ENCODE results near the gene CARS2.

CARS2 gene

DNA sequence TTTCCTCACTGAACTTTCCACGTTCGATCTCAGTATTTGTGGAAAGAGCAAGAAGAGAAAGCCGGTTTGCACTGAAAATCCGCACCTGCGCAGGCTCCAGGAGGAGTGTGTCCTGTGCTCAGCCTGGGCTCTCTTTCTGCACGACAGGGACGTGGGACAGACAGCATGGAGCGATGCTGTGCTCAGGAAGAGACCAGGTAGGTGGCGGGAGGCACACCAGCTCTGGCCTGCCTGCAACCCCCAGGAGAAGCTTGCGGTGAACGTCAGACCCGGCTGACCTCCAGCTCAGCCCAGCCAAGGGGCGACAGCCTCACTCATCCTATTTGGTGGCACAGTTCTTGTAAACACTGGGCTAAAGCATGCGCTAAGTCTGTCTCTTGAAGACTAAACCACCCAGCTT is 54.6 kb downstream of the CARS2 start:
- DNase-seq: no peak

DNA sequence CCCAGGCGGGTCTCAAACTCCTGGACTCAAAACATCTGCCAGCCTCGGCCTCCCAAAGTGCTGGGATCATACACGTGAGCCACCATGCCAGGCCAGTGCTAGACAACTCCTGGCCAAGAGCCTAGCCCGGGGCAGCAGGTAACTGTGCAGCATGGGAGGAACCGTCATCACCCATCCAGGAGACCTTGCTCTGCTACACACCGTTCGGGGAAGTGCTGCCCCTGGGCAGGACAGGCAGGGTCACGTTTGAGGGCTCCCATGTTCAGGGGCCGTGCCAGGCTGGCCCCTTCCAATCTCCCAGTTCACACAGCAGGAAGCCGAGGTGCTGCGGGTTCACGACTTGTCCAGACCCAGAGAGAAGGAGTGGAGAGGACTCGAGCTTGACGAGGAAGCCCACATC is 55.5 kb downstream of the CARS2 start:
- no peak for DNase-seq

DNA sequence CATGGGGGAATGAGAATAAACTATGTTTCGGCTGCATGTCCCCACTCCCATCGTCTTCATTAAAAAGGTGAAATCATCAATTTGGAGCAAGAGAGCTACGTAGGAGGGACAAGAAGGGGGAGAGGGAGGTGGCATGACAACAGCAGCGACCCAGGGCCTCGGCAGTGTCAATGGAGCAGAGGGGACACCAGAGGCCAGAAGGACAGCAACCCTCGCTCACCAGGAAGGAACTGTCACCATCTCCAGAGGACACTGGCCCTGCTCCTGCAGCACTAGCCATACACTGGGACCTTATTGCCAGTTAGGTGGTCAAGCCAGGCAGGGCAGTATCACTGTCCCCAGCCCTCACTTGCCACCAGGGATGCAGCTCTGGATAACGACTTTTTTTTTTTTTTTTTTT is 56.4 kb downstream of the CARS2 start:
- no peak for DNase-seq

DNA sequence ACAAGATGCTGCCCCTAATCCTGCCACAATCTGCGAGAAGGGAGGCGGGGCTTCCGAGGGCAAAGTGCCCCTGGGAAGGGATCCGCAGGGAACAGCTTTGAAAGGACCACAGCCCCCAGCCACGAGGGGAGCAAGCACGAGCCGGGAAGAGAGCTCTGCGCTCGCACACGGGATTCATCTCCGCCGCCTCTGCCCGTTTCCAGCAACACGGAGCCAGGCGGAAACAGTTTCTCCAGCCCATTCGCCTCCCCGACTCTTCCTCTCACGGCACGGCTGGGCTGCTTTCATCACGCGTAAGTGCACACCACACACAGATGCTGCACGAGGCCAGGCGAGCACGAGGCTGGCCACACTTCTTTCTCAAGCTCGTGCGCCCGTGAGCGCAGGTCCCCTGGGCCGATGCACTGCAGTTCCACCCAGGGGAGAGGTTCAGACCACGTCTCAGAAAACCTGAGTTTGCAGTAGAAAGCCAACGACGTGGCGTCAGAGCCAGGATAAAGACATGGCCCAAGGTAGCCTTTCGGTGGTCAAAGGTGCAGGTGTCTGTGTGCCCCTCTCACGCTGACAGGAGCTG is 57.0 kb downstream of the CARS2 start:
- no peak for DNase-seq

DNA sequence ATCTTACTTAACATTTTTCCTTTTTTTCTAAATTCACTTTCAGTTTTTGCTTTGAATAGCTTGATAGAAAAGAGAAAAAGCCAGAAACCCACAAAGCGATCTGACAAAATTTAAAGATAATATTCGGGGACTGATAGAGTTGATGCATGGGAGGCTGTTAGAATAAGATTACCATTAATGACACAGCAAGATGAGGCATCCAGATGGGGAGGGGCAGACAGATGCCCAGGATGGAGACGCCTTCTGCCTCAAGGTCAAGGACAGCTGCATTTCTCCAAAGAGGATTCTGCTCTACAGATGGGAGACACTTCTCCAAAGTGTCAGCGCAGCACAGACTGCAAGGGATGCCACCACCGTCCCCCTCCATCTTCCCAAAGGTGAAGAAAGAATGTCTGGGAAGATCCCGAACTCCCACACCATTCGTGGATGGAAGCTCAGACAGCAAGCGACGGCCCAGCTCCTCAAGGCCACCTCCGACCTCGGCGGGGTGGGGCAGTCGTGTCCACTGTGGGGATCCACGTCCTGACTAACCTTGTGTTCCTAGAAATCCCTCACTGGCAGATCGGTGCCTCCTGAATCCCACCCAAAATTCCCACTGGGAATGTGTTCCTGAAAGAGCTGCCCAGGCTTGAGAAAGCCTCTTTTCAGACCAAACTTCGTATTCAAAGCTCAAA is 57.6 kb downstream of the CARS2 start:
- DNase-seq: no peak

DNA sequence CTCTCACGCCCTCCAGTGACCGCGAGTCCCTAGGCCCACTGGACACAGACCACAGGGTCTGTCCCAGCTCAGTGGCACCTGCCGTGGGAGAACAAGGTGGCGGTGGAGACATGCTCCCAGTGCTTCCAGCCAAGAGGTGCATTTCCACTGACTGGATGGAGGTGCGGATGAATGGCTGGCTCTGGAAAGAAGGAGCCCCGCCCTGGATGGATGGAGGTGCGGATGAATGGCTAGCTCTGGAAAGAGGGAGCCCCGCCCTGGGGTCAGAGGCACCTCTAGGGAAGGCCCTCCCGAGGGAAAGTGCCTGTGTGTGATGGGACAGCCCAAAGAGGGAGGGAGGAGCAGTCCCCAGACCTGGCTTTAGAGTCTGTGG is 58.6 kb downstream of the CARS2 start:
- DNase-seq: no peak

DNA sequence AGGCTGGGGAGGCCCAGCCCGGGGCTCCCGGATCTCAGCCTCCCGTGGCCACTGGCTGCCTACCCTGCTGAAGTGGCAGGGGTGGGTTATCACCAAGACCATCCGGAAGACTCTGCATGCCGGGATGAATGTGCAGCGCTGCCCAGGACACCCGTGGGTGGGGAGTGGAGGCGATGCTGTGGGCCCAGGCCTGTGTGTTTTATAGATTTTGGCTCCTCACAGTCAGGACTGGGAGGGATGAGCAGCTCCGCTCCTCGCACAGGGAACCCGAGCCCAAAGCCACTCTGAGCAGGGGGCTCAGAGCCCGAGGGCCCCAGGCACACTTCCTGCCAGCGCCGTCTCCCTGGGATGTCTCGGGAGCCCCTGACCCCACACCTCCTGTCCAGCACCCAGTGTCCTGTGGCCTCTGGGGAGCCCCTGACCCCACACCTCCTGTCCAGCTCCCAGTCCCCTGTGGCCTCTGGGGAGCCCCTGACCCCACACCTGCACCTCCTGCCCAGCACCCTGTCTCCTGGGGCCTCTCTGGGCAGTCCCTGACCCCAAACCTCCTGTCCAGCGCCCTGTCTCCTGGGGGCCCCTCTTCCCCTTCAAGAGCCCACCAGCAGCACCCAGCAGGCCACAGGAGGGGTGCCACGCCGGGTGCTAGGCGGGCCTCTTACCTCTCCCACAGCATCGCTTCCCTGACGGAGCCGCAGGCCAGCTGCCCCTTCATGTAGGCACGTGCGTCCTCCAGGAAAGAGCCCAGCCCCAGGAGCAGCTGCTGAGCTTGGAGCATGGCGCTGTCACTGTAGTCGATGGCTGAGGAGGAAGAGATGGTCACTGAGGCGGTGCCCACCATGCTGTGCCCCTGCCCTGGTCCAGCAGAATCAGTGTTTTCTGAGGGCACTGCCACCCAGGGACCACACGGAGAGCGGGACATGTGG is 59.2 kb downstream of the CARS2 start:
- no peak for DNase-seq

DNA sequence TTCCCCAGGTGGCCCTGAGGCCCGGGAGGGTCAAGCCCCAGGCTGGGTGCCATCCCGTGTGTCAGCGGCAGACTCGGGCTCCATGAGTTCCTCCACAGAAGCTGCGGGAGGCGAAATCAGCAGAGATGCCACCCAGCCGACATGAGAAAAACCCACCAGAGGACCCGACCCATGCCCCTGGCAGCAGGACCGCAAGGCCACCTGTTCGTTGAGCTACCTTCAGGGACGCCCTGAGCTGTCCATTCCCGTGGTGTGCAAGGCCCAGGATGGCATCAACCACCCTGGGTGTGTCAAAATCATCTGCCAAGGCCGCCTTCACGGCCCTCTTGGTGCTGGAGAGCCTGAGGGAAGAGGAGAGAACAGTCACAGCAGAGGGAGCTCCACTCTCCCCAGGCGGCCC is 60.2 kb downstream of the CARS2 start:
- DNase-seq: no peak

DNA sequence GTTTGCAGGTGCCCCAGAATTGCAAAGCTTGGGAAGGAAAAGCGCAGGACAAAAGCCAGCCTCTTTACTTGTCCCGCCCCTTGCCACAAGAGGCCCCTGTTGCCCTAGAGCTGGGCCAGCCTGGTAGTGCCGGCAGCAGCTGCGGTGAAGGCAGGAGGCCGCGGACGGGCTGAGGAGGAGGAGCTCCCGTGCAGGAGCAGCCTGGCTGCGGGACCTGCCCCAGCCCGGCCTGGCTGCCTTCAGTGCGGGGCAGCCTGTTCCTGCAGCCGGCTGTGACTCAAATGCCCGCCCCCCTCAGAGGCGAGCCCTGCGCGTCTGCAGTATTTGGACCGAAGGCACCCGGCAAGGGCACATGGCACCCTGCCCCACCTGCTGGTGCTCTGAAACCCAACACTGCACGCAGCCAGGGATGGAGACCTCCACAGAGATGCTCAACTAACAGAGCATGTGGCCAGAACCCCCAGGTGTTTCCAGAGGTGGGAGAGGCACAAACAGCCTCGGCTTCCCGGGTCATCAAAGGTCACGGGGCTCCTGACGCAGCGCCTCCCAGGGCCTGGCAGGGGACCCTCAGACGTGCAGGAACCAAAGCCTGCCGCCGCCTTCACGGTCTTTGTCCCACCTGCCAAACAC is 60.9 kb downstream of the CARS2 start:
- DNase-seq: peak; percentile 21

DNA sequence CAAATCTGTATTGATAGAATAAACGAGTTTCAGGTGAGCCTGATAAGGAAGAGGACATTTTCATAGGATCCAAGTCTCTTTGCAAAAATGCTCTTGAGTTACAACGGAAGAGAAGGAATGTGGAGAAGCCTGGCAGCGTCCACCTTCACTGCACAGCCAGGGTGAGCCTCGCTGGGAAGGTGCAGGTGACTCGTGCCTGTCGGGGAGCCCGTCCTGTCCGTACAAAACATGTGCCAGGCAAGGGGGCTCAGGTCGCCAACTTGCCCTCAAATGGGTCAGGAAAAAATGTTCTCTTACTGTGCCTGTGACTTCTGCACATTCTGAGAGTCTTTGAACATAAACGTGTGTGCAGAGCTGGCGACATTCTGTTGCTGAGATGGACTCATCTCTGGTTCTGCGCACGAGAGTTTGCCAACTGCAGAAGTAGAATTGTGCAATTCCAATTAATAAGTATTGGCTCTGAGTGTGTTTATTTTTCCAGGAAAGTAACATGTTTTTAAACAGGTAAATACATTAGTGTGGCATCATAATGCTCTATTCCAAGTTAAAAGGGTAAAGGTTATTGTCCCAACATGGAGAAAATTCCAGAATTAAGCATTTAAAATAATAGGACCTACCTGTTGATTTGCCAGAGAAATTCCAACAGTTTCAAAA is 62.0 kb downstream of the CARS2 start:
- DNase-seq: no peak

DNA sequence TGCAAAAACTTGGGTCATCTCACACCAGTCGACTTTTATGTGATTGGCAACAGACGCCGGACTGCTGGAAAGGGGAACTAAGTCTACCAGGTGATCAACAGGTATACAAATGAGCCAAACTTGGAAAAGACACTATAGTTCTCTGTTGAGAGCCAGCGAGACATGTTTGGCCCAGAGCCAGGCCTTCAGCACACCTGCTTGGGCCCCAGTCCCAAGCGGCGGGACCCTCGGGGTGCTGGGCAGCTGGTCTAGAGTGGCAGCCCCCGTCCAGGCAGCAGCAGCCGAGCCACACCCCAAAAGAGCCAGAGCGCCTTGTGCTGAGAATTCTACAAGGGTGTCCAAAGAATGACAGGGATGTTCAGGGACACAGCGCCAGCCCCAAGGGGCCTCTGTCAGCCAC is 62.6 kb downstream of the CARS2 start:
- no peak for DNase-seq

DNA sequence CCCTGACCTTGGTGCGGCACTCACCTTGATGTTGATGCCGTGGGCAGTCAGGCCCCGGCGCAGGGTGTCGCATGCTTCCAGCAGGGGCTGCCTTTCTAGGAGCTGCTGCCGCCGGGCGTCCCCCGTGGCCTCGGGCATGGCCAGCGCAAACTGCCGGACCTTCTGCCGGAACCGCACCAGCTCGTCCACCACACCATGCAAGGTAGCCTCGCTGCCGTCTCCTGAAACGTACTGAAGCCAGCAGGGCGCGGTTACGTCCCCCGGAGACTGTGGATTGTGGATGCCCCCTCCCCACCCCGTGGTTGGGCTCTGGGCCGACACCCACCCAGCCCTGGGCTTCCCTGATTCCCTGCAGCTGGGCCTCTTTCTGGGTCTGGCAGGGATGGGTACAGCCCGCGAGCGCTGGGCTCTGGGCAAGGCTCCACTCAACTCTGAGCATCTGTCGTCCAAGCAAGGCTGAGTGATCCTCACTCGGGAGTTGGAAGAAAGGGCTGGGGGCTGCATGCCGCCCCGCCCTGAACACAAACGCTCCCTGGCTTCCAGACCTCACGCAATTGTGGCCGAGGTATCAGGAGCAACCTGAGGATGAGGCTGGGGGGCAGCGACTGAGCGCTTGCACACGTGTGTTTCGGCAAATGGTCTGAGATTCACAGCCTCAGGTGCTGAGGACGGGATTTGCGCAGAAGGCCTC is 63.5 kb downstream of the CARS2 start:
- DNase-seq: no peak

DNA sequence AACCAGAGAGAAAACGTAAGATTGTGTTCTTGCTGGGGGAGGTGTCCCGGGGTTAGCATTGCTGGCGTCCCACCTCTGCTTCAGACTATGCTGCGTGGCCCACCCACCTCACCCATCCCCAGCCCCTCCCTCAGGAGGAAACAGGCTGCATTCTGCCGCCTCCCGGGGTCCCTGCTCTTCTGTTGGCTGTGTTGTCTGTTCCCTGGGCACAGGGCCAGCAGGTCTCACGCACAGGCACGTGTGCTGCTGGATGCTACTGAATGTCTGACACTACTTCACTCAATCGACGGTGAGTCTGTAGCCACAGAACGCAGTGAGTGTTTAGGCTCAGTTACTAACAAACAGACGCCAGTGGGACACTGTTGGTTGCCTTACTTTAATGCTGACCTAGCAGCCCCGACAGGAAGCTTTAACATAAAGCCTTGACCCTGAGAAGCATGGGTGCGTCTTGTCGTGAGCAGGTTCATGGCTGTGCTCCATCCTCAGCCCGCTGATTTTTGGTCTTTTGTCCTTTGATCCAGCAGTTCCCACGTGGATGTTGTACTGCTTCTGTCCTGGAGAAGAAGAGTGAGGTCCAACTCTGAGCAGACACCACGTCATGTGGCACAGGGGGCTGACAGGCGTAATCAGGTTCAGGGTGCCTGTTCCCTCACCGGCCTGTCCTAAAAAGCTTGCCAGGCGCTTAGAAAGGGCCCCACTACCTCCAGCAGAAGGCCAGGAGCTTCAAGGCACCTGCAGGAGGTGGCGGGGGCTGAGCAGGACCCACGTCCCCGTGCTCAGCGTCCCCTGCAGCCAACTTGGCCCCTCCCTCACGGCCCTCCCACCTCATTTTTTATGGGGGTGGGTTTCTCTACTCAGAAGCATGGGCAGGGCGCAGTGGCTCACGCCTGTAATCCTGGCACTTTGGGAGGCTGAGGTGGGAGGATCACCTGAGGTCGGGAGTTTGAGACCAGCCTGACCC is 64.6 kb downstream of the CARS2 start:
- no peak for DNase-seq

DNA sequence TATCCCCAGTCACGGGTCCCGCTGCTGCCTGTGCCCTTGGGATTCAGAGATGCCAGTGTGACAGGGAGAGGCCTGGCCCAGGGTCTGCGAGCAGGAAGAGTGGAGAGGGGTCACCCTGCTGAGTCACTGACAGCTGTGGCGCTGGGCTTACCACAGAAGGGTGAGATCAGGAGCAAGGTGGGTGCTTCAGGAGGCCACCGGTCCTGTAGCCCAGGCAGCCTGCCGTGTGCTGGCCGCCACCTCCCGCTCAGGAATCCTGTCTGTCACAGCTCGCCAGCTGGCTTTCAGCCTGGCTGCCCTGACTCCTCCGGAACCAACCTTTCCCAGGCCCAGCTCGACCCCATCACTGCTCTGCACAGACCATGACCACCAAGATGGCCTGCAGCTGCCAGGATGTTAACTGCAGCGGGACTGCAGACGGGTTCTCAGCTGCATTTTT is 65.3 kb downstream of the CARS2 start:
- no peak for DNase-seq

DNA sequence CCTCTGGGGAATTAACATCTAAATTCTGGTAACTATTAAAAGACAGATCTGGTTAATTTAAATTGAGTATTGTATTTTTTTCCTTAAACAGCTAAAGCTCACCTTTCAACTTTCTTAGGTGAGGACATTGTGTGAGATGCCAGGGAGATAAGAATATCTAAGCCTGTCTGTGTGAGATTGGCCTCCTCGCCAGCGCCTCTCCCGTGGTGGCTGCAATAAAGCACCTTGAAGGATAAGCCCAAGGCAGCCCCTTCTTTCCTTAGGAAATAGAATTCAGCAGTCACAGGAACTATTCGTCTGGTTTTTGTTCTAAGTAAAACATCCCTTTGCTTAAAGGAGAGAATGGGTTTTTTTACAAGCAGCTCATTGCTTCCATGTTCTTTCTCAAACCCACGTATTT is 66.0 kb downstream of the CARS2 start:
- DNase-seq: no peak

DNA sequence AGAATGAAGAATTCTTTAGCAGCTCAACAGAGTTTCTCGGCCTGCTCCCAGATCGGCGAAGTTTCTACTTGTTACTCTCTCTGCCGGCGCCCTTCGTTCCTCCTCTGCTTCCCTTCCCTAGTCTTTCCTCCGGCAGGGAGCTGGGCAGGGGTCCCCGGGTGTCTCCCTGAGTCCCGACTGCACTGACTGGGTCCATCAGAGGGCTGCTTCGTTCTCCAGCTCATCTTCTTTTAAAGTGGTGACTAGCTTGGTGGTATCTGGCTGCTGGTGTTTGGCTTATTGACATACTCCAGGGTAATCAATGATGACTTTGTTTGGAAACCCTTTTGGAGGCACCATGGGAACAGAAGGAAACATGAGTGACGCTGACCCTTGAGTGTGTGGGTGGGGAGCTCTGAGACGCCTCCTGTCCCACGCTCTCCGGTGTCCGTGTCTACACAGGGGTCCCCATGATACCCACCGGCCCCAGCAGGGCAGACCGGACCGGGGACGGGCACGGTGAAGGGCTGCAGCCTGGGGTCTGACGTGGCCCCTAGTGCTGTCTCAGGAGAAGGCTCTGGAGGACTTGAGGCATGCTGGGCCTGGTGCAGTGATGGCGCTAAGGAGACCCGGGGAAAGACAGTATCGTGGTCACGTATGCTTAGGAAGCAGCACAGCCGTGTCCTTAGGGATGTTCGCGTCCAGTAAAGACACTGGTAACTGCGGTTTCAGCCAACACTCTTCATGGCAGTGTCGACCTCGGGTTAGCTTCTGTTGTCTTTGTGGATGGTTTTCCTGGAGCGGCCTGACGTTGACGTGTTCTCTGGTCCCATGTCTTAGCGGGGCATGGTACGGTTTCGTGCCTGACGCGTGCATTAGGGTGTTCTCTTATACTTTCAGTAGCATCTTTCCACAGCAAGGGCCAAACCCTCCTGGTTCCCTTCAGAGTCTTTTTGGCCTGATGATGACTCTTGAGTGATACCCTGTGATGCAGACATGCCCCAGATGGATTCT is 66.8 kb downstream of the CARS2 start:
- DNase-seq: no peak

DNA sequence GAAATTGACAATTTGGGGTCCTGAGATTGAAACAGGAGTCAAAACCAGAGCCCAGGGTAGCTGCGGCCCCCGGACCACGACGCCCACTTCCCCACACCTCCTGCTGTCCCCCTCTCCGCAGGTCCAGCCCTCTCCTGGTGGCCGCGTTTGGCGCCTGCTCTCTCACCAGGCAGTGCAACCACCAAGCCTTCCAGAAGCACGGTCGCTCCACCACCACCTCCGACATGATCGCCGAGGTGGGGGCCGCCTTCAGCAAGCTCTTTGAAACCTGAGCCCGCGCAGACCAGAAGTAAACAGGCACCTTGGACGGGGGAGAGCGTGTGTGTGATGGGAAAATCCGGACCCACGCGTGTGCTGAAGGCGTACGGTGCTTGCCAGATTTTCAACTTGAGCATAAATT is 67.7 kb downstream of the CARS2 start:
- no peak for DNase-seq

DNA sequence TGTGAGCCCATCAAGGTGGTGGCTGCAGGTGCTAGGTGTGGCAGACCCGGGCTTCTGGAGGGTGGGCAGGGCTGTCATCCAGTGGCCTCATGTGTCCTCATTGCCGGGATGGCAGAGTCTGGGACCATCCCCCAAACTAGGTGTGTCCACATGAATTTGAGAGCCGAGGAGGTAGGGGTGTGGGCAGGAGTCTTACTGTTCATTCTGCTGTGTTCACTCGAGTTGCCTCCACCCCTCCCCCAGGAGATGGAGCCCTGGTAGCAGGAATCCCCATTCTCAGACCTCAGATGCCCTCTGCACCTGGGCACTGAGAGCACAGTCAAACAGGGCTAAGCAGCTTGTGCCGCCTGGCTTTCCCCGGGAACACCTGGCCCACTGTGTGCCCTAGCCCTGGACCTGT is 68.2 kb downstream of the CARS2 start:
- no peak for DNase-seq

DNA sequence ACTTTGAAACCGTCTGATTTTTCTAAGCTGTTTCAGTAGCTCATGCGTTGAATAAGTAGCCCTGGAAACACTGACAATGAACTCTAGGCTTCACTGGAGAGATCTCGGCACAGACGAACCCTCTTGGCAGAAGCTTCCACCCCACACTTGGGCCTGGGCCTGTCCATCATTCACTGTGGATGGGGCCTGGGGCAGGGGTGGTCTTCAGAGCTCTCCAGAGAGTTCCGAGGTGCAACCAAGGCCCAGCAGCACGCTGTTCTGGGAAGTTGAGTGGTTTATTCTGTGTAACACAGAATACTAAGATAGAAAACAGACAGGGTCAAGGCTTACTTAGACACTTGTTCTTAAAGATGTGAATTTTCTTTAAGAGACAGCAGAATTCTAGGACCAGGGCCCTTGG is 68.6 kb downstream of the CARS2 start:
- DNase-seq: no peak

DNA sequence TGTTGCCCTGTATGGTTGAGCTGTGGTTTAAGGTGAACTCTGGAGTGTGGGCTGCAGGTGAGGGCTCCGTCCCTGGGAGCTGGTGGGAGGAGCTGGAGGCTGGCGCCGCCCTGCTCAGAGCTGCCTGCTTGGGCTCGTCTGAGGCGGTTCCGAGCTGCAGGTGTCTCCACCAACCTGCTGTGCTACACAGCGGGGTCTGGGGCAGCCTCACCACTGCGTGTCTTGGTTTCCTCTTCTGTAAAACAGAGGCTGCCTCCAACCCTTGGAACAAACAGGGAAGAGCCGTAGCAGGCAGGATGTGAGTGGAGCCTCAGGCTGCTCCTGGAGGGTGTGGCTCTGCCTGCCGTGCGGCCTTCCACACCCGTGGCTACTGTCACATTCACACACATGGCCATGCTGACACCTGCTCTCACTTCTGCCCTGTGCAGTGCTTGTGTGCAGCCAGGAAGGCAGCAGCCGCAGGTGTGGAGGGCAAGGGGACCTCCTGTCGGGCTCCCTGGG is 69.2 kb downstream of the CARS2 start:
- no peak for DNase-seq

Measured in effector CD8-positive, alpha-beta T cell (primary cell).